Trophoblast cell (in vitro differentiated cells and primary cell): ENCODE measurements around the gene TBX5.
A peak's percentile ranks its signal among the peaks of the same experiment; 100 is the strongest.

Experiments used
- DNase-seq, 2 donors: peaks; one replicate each; pipeline ENCODE4 v3.0.0-alpha.2; 2016
- H2AFZ ChIP-seq: 2 replicates; pipeline ENCODE4 v1.6.1; 2013; ENCODE audit warnings: low read length, moderate library complexity, mild to moderate bottlenecking; ENCODE audit not compliant: insufficient read depth, poor library complexity
- H2AK5ac ChIP-seq: 2 replicates; pipeline ENCODE4 v1.6.1; 2013; ENCODE audit warnings: mild to moderate bottlenecking, low read length
- H2BK120ac ChIP-seq: 2 replicates; pipeline ENCODE4 v1.6.1; 2013; ENCODE audit warnings: low read length, mild to moderate bottlenecking, moderate library complexity; ENCODE audit not compliant: insufficient read depth, poor library complexity
- H2BK12ac ChIP-seq: 2 replicates; pipeline ENCODE4 v1.6.1; 2013; ENCODE audit warnings: mild to moderate bottlenecking, low read length, moderate library complexity
- H2BK5ac ChIP-seq: 2 replicates; pipeline ENCODE4 v1.6.1; 2013; ENCODE audit warnings: low read length, low read depth, moderate library complexity, mild to moderate bottlenecking; ENCODE audit not compliant: poor library complexity
- H3K14ac ChIP-seq: 2 replicates; pipeline ENCODE4 v1.6.1; 2013; ENCODE audit warnings: mild to moderate bottlenecking, low read length
- H3K18ac ChIP-seq: 2 replicates; pipeline ENCODE4 v1.6.1; 2013; ENCODE audit warnings: mild to moderate bottlenecking, low read length
- H3K23ac ChIP-seq: 2 replicates; pipeline ENCODE4 v1.6.1; 2013; ENCODE audit warnings: low read length
- H3K27ac ChIP-seq: 2 replicates; pipeline ENCODE4 v1.5.1; 2013; ENCODE audit warnings: low read depth, mild to moderate bottlenecking, inconsistent platforms, low read length, moderate library complexity
- H3K27me3 ChIP-seq: 2 replicates; pipeline ENCODE4 v1.6.1; 2013; ENCODE audit warnings: inconsistent platforms, mild to moderate bottlenecking, low read length, moderate library complexity; ENCODE audit not compliant: insufficient read depth
- H3K36me3 ChIP-seq, 2 experiments: 1 replicate in 1 of 2; 2 replicates in 1 of 2; pipeline ENCODE4 v1.6.1; 2013; ENCODE audit warnings: low read length in 2 of 2, mild to moderate bottlenecking in 2 of 2, moderate library complexity in 1 of 2; ENCODE audit not compliant: insufficient read depth in 2 of 2, control insufficient read depth in 1 of 2
- H3K4ac ChIP-seq: 2 replicates; pipeline ENCODE4 v1.6.1; 2013; ENCODE audit warnings: low read depth, mild to moderate bottlenecking, low read length, moderate library complexity
- H3K4me1 ChIP-seq, 2 experiments: 1 replicate in 1 of 2; 2 replicates in 1 of 2; pipeline ENCODE4 v1.6.1; 2013; ENCODE audit warnings: low read length in 2 of 2, mild to moderate bottlenecking in 2 of 2, moderate library complexity in 1 of 2; ENCODE audit not compliant: insufficient read depth in 2 of 2, control insufficient read depth in 1 of 2
- H3K4me2 ChIP-seq: 2 replicates; pipeline ENCODE4 v1.6.1; 2013; ENCODE audit warnings: inconsistent platforms, mild to moderate bottlenecking, low read length, moderate library complexity
- H3K4me3 ChIP-seq: 2 replicates; pipeline ENCODE4 v1.5.1; 2013; ENCODE audit warnings: mild to moderate bottlenecking, low read depth, low read length, inconsistent platforms
- H3K79me1 ChIP-seq: one replicate; pipeline ENCODE4 v1.6.1; 2013; ENCODE audit warnings: low read length
- H3K79me2 ChIP-seq: 2 replicates; pipeline ENCODE4 v1.6.1; 2013; ENCODE audit warnings: low read length, mild to moderate bottlenecking; ENCODE audit not compliant: control insufficient read depth, insufficient read depth, poor library complexity
- H3K9ac ChIP-seq: 2 replicates; pipeline ENCODE4 v1.6.1; 2013; ENCODE audit warnings: mild to moderate bottlenecking, low read length
- H3K9me3 ChIP-seq: 2 replicates; pipeline ENCODE4 v1.6.1; 2013; ENCODE audit warnings: low read depth, mild to moderate bottlenecking, control low read depth, inconsistent platforms, low read length; ENCODE audit not compliant: insufficient read depth
- H4K12ac ChIP-seq: 2 replicates; pipeline ENCODE4 v1.6.1; 2013; ENCODE audit warnings: low read depth, mild to moderate bottlenecking, low read length, moderate library complexity
- H4K8ac ChIP-seq: 2 replicates; pipeline ENCODE4 v1.6.1; 2013; ENCODE audit warnings: low read depth, mild to moderate bottlenecking, low read length, moderate library complexity
- H4K91ac ChIP-seq: one replicate; pipeline ENCODE4 v1.6.1; 2013; ENCODE audit warnings: low read depth, mild to moderate bottlenecking, low read length, moderate library complexity
- WGBS: extraction: QIAGEN DNeasy Blood & Tissue Kit; methylation state at CpG from one replicate; pipeline ENCODE4 v1.1.7; 2013; ENCODE audit warnings: missing lambda C conversion rate; ENCODE audit not compliant: insufficient read length, insufficient coverage; ENCODE audit errors: extremely low coverage; 5-methylcytosine and 5-hydroxymethylcytosine counted together

Gene TBX5

GRCh38 chr12:114404926-114405518 lies 922 bp downstream of the TBX5 start:
- H3K4me3 ChIP-seq, result no peak overlapping the region
- DNase-seq, result no peak
- no peaks in the 10 kb centered on the region for H3K36me3 ChIP-seq
- H3K4me1 ChIP-seq, result peaks cover 0 to 2% of the 10 kb centered on the region in 2 experiments
- H3K4me2 ChIP-seq, result peak overlapping the region; percentile 19
- H2AK5ac ChIP-seq, result no peak overlapping the region
- no peak overlapping the region for H3K9ac ChIP-seq
- H3K27me3 ChIP-seq, result peaks cover 93% of the 10 kb centered on the region
- no peak overlapping the region for H3K27ac ChIP-seq
- WGBS, result no CpG with 5 or more reads among the region's 38 CpGs
- no peak overlapping the region for H4K91ac ChIP-seq
- H2BK12ac ChIP-seq, result no peak overlapping the region
- H2AFZ ChIP-seq, result no peak overlapping the region
- H4K12ac ChIP-seq, result no peak overlapping the region
- H3K79me1 ChIP-seq, result no peaks in the 10 kb centered on the region
- H3K9me3 ChIP-seq, result peaks cover 15% of the 10 kb centered on the region
- no peak overlapping the region for H2BK120ac ChIP-seq
- no peak overlapping the region for H2BK5ac ChIP-seq
- no peak overlapping the region for H3K4ac ChIP-seq
- H3K23ac ChIP-seq, result no peak overlapping the region
- H4K8ac ChIP-seq, result no peak overlapping the region
- H3K14ac ChIP-seq, result no peak overlapping the region
- H3K79me2 ChIP-seq, result no peaks in the 10 kb centered on the region
- no peak overlapping the region for H3K18ac ChIP-seq

GRCh38 chr12:114404083-114404925 lies 1.6 kb downstream of the TBX5 start:
- Histone ChIP-seq H3K9ac (no peak overlapping the region), H3K36me3 (no peaks in the 10 kb centered on the region), H2BK120ac (no peak overlapping the region), H4K8ac (no peak overlapping the region), H2BK5ac (no peak overlapping the region), H3K9me3 (peaks cover 18% of the 10 kb centered on the region), H3K4me2 (no peak overlapping the region), H2BK12ac (no peak overlapping the region), H3K14ac (no peak overlapping the region), H3K27me3 (peaks cover 93% of the 10 kb centered on the region), H3K79me1 (no peaks in the 10 kb centered on the region), H2AFZ (no peak overlapping the region), H3K18ac (no peak overlapping the region), H3K4me1 (peaks cover 0 to 2% of the 10 kb centered on the region in 2 experiments), H3K23ac (no peak overlapping the region), H2AK5ac (no peak overlapping the region), H3K4me3 (no peak overlapping the region), H3K4ac (no peak overlapping the region), H3K79me2 (no peaks in the 10 kb centered on the region), H4K12ac (no peak overlapping the region), H4K91ac (no peak overlapping the region), H3K27ac (no peak overlapping the region)
- WGBS, result no CpG with 5 or more reads among the region's 29 CpGs
- DNase-seq, result no peak

- Histone ChIP-seq H4K8ac (no peak overlapping the region), H3K27ac (no peak overlapping the region), H3K9me3 (peaks cover 13% of the 10 kb centered on the region), H2BK5ac (no peak overlapping the region), H2BK12ac (no peak overlapping the region), H3K79me2 (no peaks in the 10 kb centered on the region), H3K4me1 (peaks cover 0 to 2% of the 10 kb centered on the region in 2 experiments), H2AFZ (no peak overlapping the region), H3K14ac (no peak overlapping the region), H3K27me3 (peaks cover 93% of the 10 kb centered on the region), H3K79me1 (no peaks in the 10 kb centered on the region), H3K23ac (no peak overlapping the region), H3K18ac (no peak overlapping the region), H3K4me2 (no peak overlapping the region), H3K36me3 (no peaks in the 10 kb centered on the region), H3K4ac (no peak overlapping the region), H2BK120ac (no peak overlapping the region), H4K12ac (no peak overlapping the region), H4K91ac (no peak overlapping the region), H3K9ac (no peak overlapping the region), H2AK5ac (no peak overlapping the region), H3K4me3 (no peak overlapping the region)
- no CpG with 5 or more reads among the region's 24 CpGs for WGBS
- no peak for DNase-seq
Observed at GRCh38 chr12:114403690-114404066, 2.3 kb downstream of the TBX5 start.

GRCh38 chr12:114403011-114403689 lies 2.8 kb downstream of the TBX5 start:
- H3K27me3 ChIP-seq, result peaks cover 92% of the 10 kb centered on the region
- H3K4me2 ChIP-seq, result no peak overlapping the region
- no peak for DNase-seq
- peaks cover 0 to 2% of the 10 kb centered on the region in 2 experiments for H3K4me1 ChIP-seq
- H2BK5ac ChIP-seq, result no peak overlapping the region
- no peak overlapping the region for H2AK5ac ChIP-seq
- no peak overlapping the region for H3K14ac ChIP-seq
- no peaks in the 10 kb centered on the region for H3K79me1 ChIP-seq
- H2AFZ ChIP-seq, result no peak overlapping the region
- H3K4ac ChIP-seq, result no peak overlapping the region
- no peak overlapping the region for H3K4me3 ChIP-seq
- no peak overlapping the region for H4K8ac ChIP-seq
- no peak overlapping the region for H4K91ac ChIP-seq
- H3K18ac ChIP-seq, result no peak overlapping the region
- no peak overlapping the region for H3K27ac ChIP-seq
- no CpG with 5 or more reads among the region's 41 CpGs for WGBS
- no peak overlapping the region for H4K12ac ChIP-seq
- no peaks in the 10 kb centered on the region for H3K36me3 ChIP-seq
- no peaks in the 10 kb centered on the region for H3K79me2 ChIP-seq
- H3K9ac ChIP-seq, result no peak overlapping the region
- H3K9me3 ChIP-seq, result peaks cover 13% of the 10 kb centered on the region
- H2BK12ac ChIP-seq, result no peak overlapping the region
- no peak overlapping the region for H3K23ac ChIP-seq
- no peak overlapping the region for H2BK120ac ChIP-seq
